H1 (cell line): ENCODE data around the gene CACNA1E. TPM values are rescaled to one million over a fixed set of nuclear protein-coding genes. Genes with fewer than 3 reads are reported as not detected.

ENCODE experiments used
- CTCF ChIA-PET: fragments of 300-600 bp; sonication (Branson Sonifier 250); formaldehyde crosslinking; loops from one replicate; lab custom pipeline; 2021; ENCODE audit not compliant: partially characterized antibody; lab: Charles Lee
- POLR2A ChIA-PET: fragments of 300-600 bp; sonication (Branson Sonifier 250); formaldehyde crosslinking; loops from one replicate; lab custom pipeline; 2021; ENCODE audit warnings: inconsistent platforms; ENCODE audit not compliant: partially characterized antibody; lab: Charles Lee
- DNase-seq, 2 experiments: peaks; one replicate each; pipeline versions ENCODE4 v3.0.0 to v3.0.0-alpha.2; 2010 to 2022; ENCODE audit warnings: low spot score in 2 of 2, low read depth in 1 of 2, mixed read lengths in 1 of 2
- FAIRE-seq: peaks from 2 replicates; lab custom pipeline; 2011; peaks lifted over from hg19 to GRCh38; lab: Jason Lieb, UNC
- H2AFZ ChIP-seq: 2 replicates; pipeline ENCODE4 v1.8.1; 2012; ENCODE audit warnings: low read length, inconsistent platforms
- H2AK5ac ChIP-seq: 2 replicates; pipeline ENCODE4 v1.6.1; 2013; ENCODE audit warnings: low read depth, low read length
- H2BK120ac ChIP-seq: replicated peaks from 2 replicates; pipeline ENCODE3; 2013; ENCODE audit warnings: low read depth, low read length, inconsistent platforms
- H2BK12ac ChIP-seq: 2 replicates; pipeline ENCODE4 v1.6.1; 2013; ENCODE audit warnings: low read depth, low read length
- H2BK15ac ChIP-seq: 2 replicates; pipeline ENCODE4 v1.6.1; 2013; ENCODE audit warnings: low read length
- H2BK20ac ChIP-seq: 2 replicates; pipeline ENCODE4 v1.6.1; 2013; ENCODE audit warnings: low read length
- H2BK5ac ChIP-seq: 2 replicates; pipeline ENCODE4 v1.6.1; 2013; ENCODE audit warnings: low read depth, low read length
- H3K14ac ChIP-seq: 2 replicates; pipeline ENCODE4 v1.6.1; 2013; ENCODE audit warnings: inconsistent platforms; ENCODE audit not compliant: insufficient read length
- H3K18ac ChIP-seq: 2 replicates; pipeline ENCODE4 v1.6.1; 2013; ENCODE audit warnings: low read length; ENCODE audit errors: extremely low read depth
- H3K23ac ChIP-seq: 2 replicates; pipeline ENCODE4 v1.6.1; 2013; ENCODE audit warnings: inconsistent platforms; ENCODE audit not compliant: insufficient read length
- H3K23me2 ChIP-seq: 2 replicates; pipeline ENCODE4 v1.6.1; 2013; ENCODE audit warnings: low read depth, low read length
- H3K27ac ChIP-seq: 2 replicates; pipeline ENCODE4 v1.6.1; 2011; ENCODE audit warnings: low read depth, low read length, inconsistent platforms
- H3K27me3 ChIP-seq, 4 experiments: replicated peaks in 1 of 4; 1 replicate in 1 of 4; 2 replicates in 3 of 4; pipeline versions ENCODE4 v1.6.1 to v1.8.1; 2011 to 2013; ENCODE audit warnings: low read length in 3 of 4, mild to moderate bottlenecking in 3 of 4, inconsistent platforms in 2 of 4, mixed read lengths in 2 of 4, moderate library complexity in 1 of 4; ENCODE audit not compliant: control insufficient read depth in 3 of 4, insufficient read depth in 3 of 4; ENCODE audit errors: extremely low read depth in 1 of 4
- H3K36me3 ChIP-seq, 4 experiments: 2 replicates each; pipeline versions ENCODE4 v1.6.1 to v1.8.1; 2011 to 2013; ENCODE audit warnings: mild to moderate bottlenecking in 4 of 4, low read length in 3 of 4, moderate library complexity in 2 of 4, control low read depth in 1 of 4, inconsistent platforms in 1 of 4; ENCODE audit not compliant: insufficient read depth in 4 of 4, control insufficient read depth in 2 of 4
- H3K4ac ChIP-seq: replicated peaks from 2 replicates; pipeline ENCODE3; 2013; ENCODE audit warnings: low read length, low read depth, mixed read lengths, inconsistent platforms; ENCODE audit not compliant: insufficient read length
- H3K4me1 ChIP-seq, 4 experiments: replicated peaks in 1 of 4; 1 replicate in 1 of 4; 2 replicates in 3 of 4; pipeline versions ENCODE4 v1.6.1 to v1.8.1; 2011 to 2013; ENCODE audit warnings: low read length in 3 of 4, inconsistent platforms in 2 of 4, mixed read lengths in 1 of 4; ENCODE audit not compliant: insufficient read depth in 4 of 4, control insufficient read depth in 3 of 4
- H3K4me2 ChIP-seq, 2 experiments: 2 replicates each; pipeline versions ENCODE4 v1.6.1 to v1.8.1; 2011 to 2013; ENCODE audit warnings: low read depth in 2 of 2, low read length in 2 of 2, control low read depth in 1 of 2, inconsistent platforms in 1 of 2, mild to moderate bottlenecking in 1 of 2; ENCODE audit not compliant: insufficient read depth in 1 of 2
- H3K4me3 ChIP-seq, 4 experiments: fragments of 200-600, 300-600 bp in 1 of 4; sonication (generic), shearing (Covaris generic), sonication (Bioruptor Twin) in 1 of 4; 2 replicates each; pipeline versions ENCODE4 v1.5.1 to v1.8.1; 2011 to 2016; ENCODE audit warnings: low read length in 4 of 4, low read depth in 3 of 4, control low read depth in 2 of 4, inconsistent platforms in 2 of 4, mild to moderate bottlenecking in 2 of 4, mixed read lengths in 1 of 4, moderate library complexity in 1 of 4; ENCODE audit not compliant: insufficient read depth in 2 of 4; ENCODE audit errors: extremely low read depth in 1 of 4
- H3K56ac ChIP-seq: replicated peaks from 2 replicates; pipeline ENCODE3; 2013; ENCODE audit warnings: low read depth, mild to moderate bottlenecking, mixed read lengths, low read length, inconsistent platforms; ENCODE audit not compliant: insufficient read length
- H3K79me1 ChIP-seq: 2 replicates; pipeline ENCODE4 v1.6.1; 2013; ENCODE audit warnings: low read depth, low read length, control low read depth
- H3K79me2 ChIP-seq, 2 experiments: 2 replicates each; pipeline versions ENCODE4 v1.6.1 to v1.8.1; 2012 to 2013; ENCODE audit warnings: low read length in 2 of 2, mild to moderate bottlenecking in 2 of 2, inconsistent platforms in 1 of 2; ENCODE audit not compliant: insufficient read depth in 2 of 2, control insufficient read depth in 1 of 2
- H3K9ac ChIP-seq, 4 experiments: replicated peaks in 1 of 4; 1 replicate in 1 of 4; 2 replicates in 3 of 4; pipeline versions ENCODE4 v1.6.1 to v1.8.1; 2011 to 2013; ENCODE audit warnings: low read depth in 3 of 4, low read length in 3 of 4, control low read depth in 2 of 4, mild to moderate bottlenecking in 2 of 4, moderate library complexity in 2 of 4, inconsistent platforms in 1 of 4; ENCODE audit errors: extremely low read depth in 1 of 4
- H3K9me3 ChIP-seq, 2 experiments: 2 replicates each; pipeline versions ENCODE4 v1.6.1 to v1.8.1; 2012 to 2013; ENCODE audit warnings: mild to moderate bottlenecking in 2 of 2, moderate library complexity in 2 of 2, control low read depth in 1 of 2, inconsistent platforms in 1 of 2, low read depth in 1 of 2, low read length in 1 of 2, mixed read lengths in 1 of 2; ENCODE audit not compliant: insufficient read depth in 2 of 2
- H4K20me1 ChIP-seq, 2 experiments: replicated peaks in 1 of 2; 2 replicates each; pipeline versions ENCODE3 to v1.8.1; 2011 to 2013; ENCODE audit warnings: inconsistent platforms in 2 of 2, low read length in 2 of 2, mild to moderate bottlenecking in 1 of 2; ENCODE audit not compliant: insufficient read depth in 2 of 2, control insufficient read depth in 1 of 2
- H4K5ac ChIP-seq: 2 replicates; pipeline ENCODE4 v1.6.1; 2013; ENCODE audit warnings: low read length, low read depth, mixed read lengths, inconsistent platforms; ENCODE audit not compliant: insufficient read length
- H4K8ac ChIP-seq: 2 replicates; pipeline ENCODE4 v1.8.0; 2013; ENCODE audit warnings: mild to moderate bottlenecking, moderate library complexity, low read length, inconsistent platforms; ENCODE audit not compliant: insufficient read depth; ENCODE audit errors: extremely low read depth
- H4K91ac ChIP-seq: replicated peaks from 2 replicates; pipeline ENCODE3; 2013; ENCODE audit warnings: low read length, mixed read lengths, inconsistent platforms; ENCODE audit not compliant: insufficient read length
- CHD2 ChIP-seq: IDR thresholded peaks from 2 replicates; pipeline ENCODE4 v1.6.1; 2012; ENCODE audit warnings: low read length, improper control_type of control experiment
- EP300 ChIP-seq, 2 experiments: IDR thresholded peaks; 1 replicate in 1 of 2; 2 replicates in 1 of 2; pipeline ENCODE4 v1.6.1; 2011 to 2012; ENCODE audit warnings: low read depth in 2 of 2, low read length in 2 of 2, mild to moderate bottlenecking in 2 of 2, borderline replicate concordance in 1 of 2, inconsistent platforms in 1 of 2, moderate library complexity in 1 of 2
- HDAC6 ChIP-seq: IDR thresholded peaks from one replicate; pipeline ENCODE4 v1.7.1; 2012; ENCODE audit warnings: low read depth, mild to moderate bottlenecking, inconsistent platforms, low read length, moderate library complexity
- KDM5A ChIP-seq: fragments of 200-600 bp; IDR thresholded peaks from 2 replicates; pipeline ENCODE4 v1.7.1; 2012; ENCODE audit warnings: mild to moderate bottlenecking, low read length, inconsistent platforms, mixed read lengths
- MAFK ChIP-seq: IDR thresholded peaks from 2 replicates; pipeline ENCODE4 v1.6.1; 2012; ENCODE audit warnings: low read depth, mild to moderate bottlenecking, improper control_type of control experiment, low read length
- SAP30 ChIP-seq: fragments of 300-600 bp; sonication (generic); IDR thresholded peaks from 2 replicates; pipeline ENCODE4 v1.7.1; 2012; ENCODE audit warnings: low read length, moderate library complexity, mild to moderate bottlenecking, inconsistent platforms; ENCODE audit not compliant: insufficient read depth, insufficient replicate concordance
- WGBS, 2 experiments: shearing (Covaris generic) in 1 of 2; methylation state at CpG; one replicate each; pipeline versions ENCODE4 v1.1.6 to v1.1.7; 2013 to 2015; ENCODE audit warnings: low lambda C conversion rate in 2 of 2, mixed read lengths in 2 of 2, inconsistent platforms in 1 of 2, low coverage in 1 of 2, missing lambda C conversion rate in 1 of 2; ENCODE audit not compliant: insufficient replicate concordance in 2 of 2, insufficient coverage in 1 of 2, insufficient read length in 1 of 2; ENCODE audit errors: extremely low coverage in 1 of 2, missing lambda C conversion rate in 1 of 2; 5-methylcytosine and 5-hydroxymethylcytosine counted together
- polyA plus RNA-seq, 7 experiments: library from polyadenylated mRNA; depleted of rRNA in 3 of 7; stranded (reverse) in 5 of 7; unstranded in 2 of 7; fragments of >200 nt in 5 of 7; fragments of 200-250 nt in 2 of 7; gene quantifications; 1 replicate in 5 of 7; 2 replicates in 1 of 7; 4 replicates in 1 of 7; pipeline versions ENCODE4 v1.2.1 to v1.2.3, GENCODE V29; 2011 to 2013; ENCODE audit warnings: missing spikeins in 2 of 7, mixed read lengths in 2 of 7
- total RNA-seq: library from RNA; stranded (reverse); fragmentation: NEBNext Ultra II Directional; extraction: Animal tissue kit (Norgen Biotek cat#: 25700); gene quantifications from 2 replicates; pipeline ENCODE4 v1.2.1, GENCODE V29; 2021

CACNA1E gene
- total and polyA plus RNA-seq, 2 of the 8 experiments (the other 6 are each of a cell fraction or from before 2014, with no cell fraction given): 0.98 to 1.3 TPM

DNA sequence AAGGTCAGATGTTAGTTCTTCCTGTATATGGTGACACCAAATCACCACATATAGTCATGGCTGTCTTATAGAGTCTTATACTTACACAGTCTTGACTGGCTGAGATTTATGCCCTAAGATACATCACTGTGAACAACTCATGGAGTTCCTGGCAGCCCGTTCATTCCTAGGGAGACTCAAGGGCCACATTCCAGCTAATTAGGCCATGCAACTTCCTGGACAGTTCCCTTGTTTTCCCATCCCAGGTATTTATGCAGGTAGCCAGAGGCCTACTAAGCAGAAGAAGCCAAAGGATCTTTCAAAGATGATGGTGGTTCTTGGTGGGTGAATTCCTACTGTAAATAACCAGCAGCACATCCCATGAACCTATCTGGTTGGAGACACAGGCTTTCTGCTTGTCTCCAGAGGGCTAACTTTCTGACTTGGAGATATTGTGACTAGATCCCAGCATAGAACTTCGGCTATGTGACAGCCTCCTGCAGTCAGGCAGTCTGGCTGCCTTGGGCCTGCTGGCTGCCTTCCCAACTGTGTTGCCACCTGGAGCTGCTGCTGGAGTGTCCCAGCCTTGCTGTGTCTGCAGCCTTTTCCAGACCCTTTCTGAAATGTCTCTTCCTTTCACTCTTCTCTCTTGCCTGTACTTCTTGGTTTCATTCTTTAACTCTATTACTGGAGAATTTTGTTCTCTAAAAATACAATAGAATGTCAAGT lies 283.8 kb downstream of the CACNA1E start:
- no peak overlapping the region for H3K9ac ChIP-seq
- CTCF ChIA-PET: interaction anchor here (2.0 kb wide), 1 partner anchor 289 kb away, joined by 5 read pairs; no protein-coding TSS in a partner anchor
- no peak overlapping the region for H3K18ac ChIP-seq
- no peaks in the 10 kb centered on the region for H3K9me3 ChIP-seq
- FAIRE-seq (no peak), DNase-seq (no peak)
- no peaks in the 10 kb centered on the region for H3K23me2 ChIP-seq
- H2BK120ac ChIP-seq: no peak overlapping the region
- H4K20me1 ChIP-seq: no peaks in the 10 kb centered on the region
- no peaks in the 10 kb centered on the region for H3K79me2 ChIP-seq
- no peak overlapping the region for H3K27ac ChIP-seq
- H3K56ac ChIP-seq: no peak overlapping the region
- H3K23ac ChIP-seq: no peak overlapping the region
- no peaks in the 10 kb centered on the region for H3K36me3 ChIP-seq
- H3K4ac ChIP-seq: no peak overlapping the region
- no peak overlapping the region for H3K4me2 ChIP-seq
- H3K79me1 ChIP-seq: no peaks in the 10 kb centered on the region
- 74% methylated on average over 2 of the region's 2 CpGs; no CpG with 5 or more reads in 1 of the 2 experiments for WGBS, 2 experiments
- no peak overlapping the region for H3K4me3 ChIP-seq
- POLR2A ChIA-PET: no interaction called here
- H3K27me3 ChIP-seq: no peaks in the 10 kb centered on the region
- H4K91ac ChIP-seq: no peak overlapping the region
- H2BK20ac ChIP-seq: no peak overlapping the region
- H4K5ac ChIP-seq: no peak overlapping the region
- H2BK12ac ChIP-seq: no peak overlapping the region
- no peak overlapping the region for H4K8ac ChIP-seq
- H2AK5ac ChIP-seq: no peak overlapping the region
- TF ChIP-seq EP300 (IDR thresholded peaks at IDR 0.05; ENCODE audit: borderline replicate concordance in 1 of 2, low read depth in 2 of 2, low read length in 2 of 2) (no peak), KDM5A (no peak), MAFK (no peak), HDAC6 (no peak), CHD2 (no peak), SAP30 (no peak)
- TF ChIP-seq, all 59 proteins: peak for 0
- H2BK5ac ChIP-seq: no peak overlapping the region
- H3K14ac ChIP-seq: no peak overlapping the region
- H3K4me1 ChIP-seq: no peaks in the 10 kb centered on the region
- H2BK15ac ChIP-seq: no peak overlapping the region
- no peak overlapping the region for H2AFZ ChIP-seq
